AG04450 (cell line): ENCODE results near the gene CSTPP1. TPM values are rescaled to one million over a fixed set of nuclear protein-coding genes. Genes with fewer than 3 reads are reported as not detected.
A peak's percentile ranks its signal among the peaks of the same experiment; 100 is the strongest.

Experiments used
- CTCF ChIA-PET: fragments of 300-600, 350-600 bp; formaldehyde crosslinking; extraction: SDS; loops from one replicate; lab custom pipeline; 2022; ENCODE audit warnings: antibody characterized with exemption, inconsistent platforms; lab: Charles Lee
- POLR2A ChIA-PET: fragments of 350-600 bp; formaldehyde crosslinking; extraction: SDS; loops from one replicate; lab custom pipeline; 2021; ENCODE audit warnings: antibody characterized with exemption, inconsistent platforms; lab: Yijun Ruan, JAX
- DNase-seq: peaks from one replicate; pipeline ENCODE4 v3.0.0-alpha.2; 2011; ENCODE audit warnings: low read depth, low spot score
- H3K27ac ChIP-seq: one replicate; pipeline ENCODE4 v1.5.1; 2012; ENCODE audit warnings: low read depth, low read length, control low read depth
- H3K27me3 ChIP-seq: one replicate; pipeline ENCODE4 v1.6.0; 2012; ENCODE audit warnings: low read length; ENCODE audit not compliant: control insufficient read depth, insufficient read depth
- H3K4me3 ChIP-seq: 2 replicates; pipeline ENCODE4 v1.5.1; 2011; ENCODE audit warnings: mild to moderate bottlenecking, low read depth, low read length, control low read depth
- H3K9me3 ChIP-seq: 2 replicates; pipeline ENCODE4 v1.5.1; 2012; ENCODE audit warnings: low read length; ENCODE audit not compliant: control insufficient read depth, insufficient read depth
- polyA plus RNA-seq: library from polyadenylated mRNA; depleted of rRNA; stranded (reverse); fragments of >200 nt; gene quantifications from 2 replicates; pipeline ENCODE4 v1.2.3, GENCODE V29; 2011
- TF ChIP-seq, protein P1 (sequence below): IDR thresholded peaks from 2 replicates; pipeline ENCODE4 v1.5.1; 2011; ENCODE audit warnings: low read depth, low read length, control low read depth, inconsistent platforms

Gene CSTPP1
- polyA plus RNA-seq, 1 experiment: 30.2 TPM

GRCh38 chr11:46895821-46896220 is 40.7 kb upstream of the CSTPP1 start:
- Histone ChIP-seq H3K27me3 (no peaks in the 10 kb centered on the region), H3K27ac (no peak overlapping the region), H3K4me3 (no peak overlapping the region), H3K9me3 (no peaks in the 10 kb centered on the region)
- TF ChIP-seq, protein P1, sequence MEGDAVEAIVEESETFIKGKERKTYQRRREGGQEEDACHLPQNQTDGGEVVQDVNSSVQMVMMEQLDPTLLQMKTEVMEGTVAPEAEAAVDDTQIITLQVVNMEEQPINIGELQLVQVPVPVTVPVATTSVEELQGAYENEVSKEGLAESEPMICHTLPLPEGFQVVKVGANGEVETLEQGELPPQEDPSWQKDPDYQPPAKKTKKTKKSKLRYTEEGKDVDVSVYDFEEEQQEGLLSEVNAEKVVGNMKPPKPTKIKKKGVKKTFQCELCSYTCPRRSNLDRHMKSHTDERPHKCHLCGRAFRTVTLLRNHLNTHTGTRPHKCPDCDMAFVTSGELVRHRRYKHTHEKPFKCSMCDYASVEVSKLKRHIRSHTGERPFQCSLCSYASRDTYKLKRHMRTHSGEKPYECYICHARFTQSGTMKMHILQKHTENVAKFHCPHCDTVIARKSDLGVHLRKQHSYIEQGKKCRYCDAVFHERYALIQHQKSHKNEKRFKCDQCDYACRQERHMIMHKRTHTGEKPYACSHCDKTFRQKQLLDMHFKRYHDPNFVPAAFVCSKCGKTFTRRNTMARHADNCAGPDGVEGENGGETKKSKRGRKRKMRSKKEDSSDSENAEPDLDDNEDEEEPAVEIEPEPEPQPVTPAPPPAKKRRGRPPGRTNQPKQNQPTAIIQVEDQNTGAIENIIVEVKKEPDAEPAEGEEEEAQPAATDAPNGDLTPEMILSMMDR: no peak
- DNase-seq: no peak
- ChIA-PET CTCF (interaction anchor here (7.4 kb wide), 1 partner anchor 257 kb away, joined by 73 read pairs; no protein-coding TSS in a partner anchor), POLR2A (no interaction called here)

DNA sequence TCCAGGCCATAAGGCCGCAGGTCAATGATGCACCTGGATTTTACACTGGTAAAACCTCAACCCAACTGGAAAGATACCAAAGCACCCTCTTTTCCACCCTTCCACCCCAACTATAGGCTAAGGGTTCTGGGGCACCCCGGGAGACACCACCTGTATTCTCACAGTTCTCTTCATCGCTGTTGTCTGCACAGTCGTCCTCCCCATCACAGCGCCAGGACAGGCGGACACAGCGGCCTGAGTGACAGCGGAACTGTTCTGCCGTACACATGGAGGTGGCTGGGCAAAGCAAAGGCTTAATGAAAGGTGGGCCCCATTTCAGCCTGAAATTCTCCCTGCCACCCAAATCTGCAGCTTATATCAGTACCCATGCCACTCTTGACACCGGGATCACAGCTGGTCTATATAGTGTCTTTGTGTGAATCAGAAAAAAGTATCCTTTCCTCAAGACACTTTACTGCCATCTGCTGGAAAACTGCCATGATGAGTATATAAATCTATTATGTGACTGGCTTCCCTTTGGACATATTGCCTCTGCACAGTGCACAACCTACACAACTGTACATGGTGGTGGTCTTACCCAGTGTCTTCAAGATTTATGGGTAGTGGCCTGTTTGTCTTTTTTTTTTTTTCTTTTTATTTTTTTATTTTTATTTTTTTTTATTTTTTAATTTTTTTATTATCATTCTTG is 39.7 kb upstream of the CSTPP1 start:
- Histone ChIP-seq H3K27me3 (no peaks in the 10 kb centered on the region), H3K9me3 (no peaks in the 10 kb centered on the region), H3K27ac (no peak overlapping the region), H3K4me3 (no peak overlapping the region)
- TF ChIP-seq, protein P1: peak; percentile 25; the same call in 1 of the 2 replicates
- POLR2A ChIA-PET: no interaction called here
- CTCF ChIA-PET: interaction anchor here (0.6 to 7.4 kb wide), 4 partner anchors 17 to 266 kb away, joined by 3 to 73 read pairs (median 4); no protein-coding TSS in a partner anchor
- DNase-seq: no peak

- no peak for DNase-seq
- no peaks in the 10 kb centered on the region for H3K9me3 ChIP-seq
- ChIA-PET POLR2A (no interaction called here), CTCF (no interaction called here)
- H3K4me3 ChIP-seq: no peak overlapping the region
- no peak overlapping the region for H3K27ac ChIP-seq
- no peaks in the 10 kb centered on the region for H3K27me3 ChIP-seq
- TF ChIP-seq, protein P1: no peak
Observed at GRCh38 chr11:46898396-46899095, 38.0 kb upstream of the CSTPP1 start.

DNA sequence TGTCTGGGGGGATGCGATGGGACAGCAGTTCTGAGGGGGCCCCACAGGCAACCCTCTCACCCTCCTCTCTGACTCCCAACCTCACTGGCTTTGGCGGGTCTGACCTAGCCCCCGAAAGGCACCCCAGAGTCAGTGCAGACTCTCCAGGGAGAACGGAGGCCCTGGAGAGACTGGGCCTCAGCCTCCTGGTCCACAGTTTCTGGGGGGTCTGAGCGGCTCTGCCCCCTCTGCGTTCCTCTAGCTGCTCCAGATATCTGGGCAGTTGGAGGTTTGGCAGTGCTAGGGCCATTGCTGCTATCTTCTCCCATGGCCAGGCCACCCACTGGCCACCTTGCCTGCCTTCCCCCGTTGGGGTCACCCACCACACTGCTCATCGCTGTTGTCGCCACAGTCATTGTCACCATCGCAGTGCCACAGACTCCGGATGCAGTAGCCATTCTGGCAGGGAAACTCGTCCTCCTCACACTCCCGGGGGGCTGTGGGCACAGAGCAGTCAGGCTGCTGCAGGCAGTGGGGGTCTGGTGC is 37.0 kb upstream of the CSTPP1 start:
- TF ChIP-seq, protein P1: no peak
- Histone ChIP-seq H3K27ac (no peak overlapping the region), H3K27me3 (no peaks in the 10 kb centered on the region), H3K9me3 (no peaks in the 10 kb centered on the region), H3K4me3 (no peak overlapping the region)
- ChIA-PET CTCF (interaction anchor here (1.8 kb wide), 1 partner anchor 253 kb away, joined by 4 read pairs; no protein-coding TSS in a partner anchor), POLR2A (no interaction called here)
- no peak for DNase-seq
